ENCODE data around the gene SLC30A4. TPM values are rescaled to one million over a fixed set of nuclear protein-coding genes. Genes with fewer than 3 reads are reported as not detected.
"Not testable (repeated sequence)": the region's sequence is repeated elsewhere in the genome, so short reads cannot be mapped to it uniquely, and the experiment has no call there.

SLC30A4 gene
- total RNA-seq, 3 donors from 2014 or later (not counting 1 experiment from before 2014, with no cell fraction given), result 9.2 to 11.5 (median 9.5) TPM

DNA sequence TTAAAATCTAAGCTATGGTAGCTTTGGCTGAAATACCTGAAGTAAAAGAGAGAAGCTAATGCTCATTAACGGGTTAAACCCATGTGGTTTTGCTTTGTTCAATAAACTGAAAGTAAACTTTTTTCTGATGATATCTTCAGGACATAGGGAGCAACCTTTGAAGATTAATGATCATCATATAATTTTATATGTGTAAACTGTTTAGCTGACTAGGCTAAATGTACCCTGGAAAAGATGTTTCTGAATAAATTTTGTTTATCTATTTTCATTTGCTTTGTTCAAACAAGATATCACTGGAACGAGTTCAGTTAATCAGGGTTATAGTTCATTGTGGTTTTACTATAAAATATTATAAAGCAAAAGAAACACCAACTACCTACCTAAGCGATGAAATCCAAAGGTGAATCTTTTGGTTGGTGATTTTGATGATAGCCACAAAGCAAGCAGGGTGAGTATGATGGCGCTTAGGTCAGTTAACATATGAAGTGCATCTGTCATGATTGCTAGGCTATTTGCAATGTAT, 11.7 kb downstream of the SLC30A4 start:
- Histone ChIP-seq H3K4me1 (ENCODE audit: control insufficient read depth, insufficient read depth, low read length) (no peaks in the 10 kb centered on the region), H3K27ac (ENCODE audit: low read length) (no peak overlapping the region), H3K27me3 (ENCODE audit: control insufficient read depth, insufficient read depth, low read length) (no peaks in the 10 kb centered on the region), H3K36me3 (ENCODE audit: control insufficient read depth, insufficient read depth, low read length) (peaks cover 12% of the 10 kb centered on the region), H3K9me3 (ENCODE audit: control insufficient read depth, insufficient read depth, low read length) (no peaks in the 10 kb centered on the region), H3K4me3 (ENCODE audit: low read length) (no peak overlapping the region)
- TF ChIP-seq, protein P1, sequence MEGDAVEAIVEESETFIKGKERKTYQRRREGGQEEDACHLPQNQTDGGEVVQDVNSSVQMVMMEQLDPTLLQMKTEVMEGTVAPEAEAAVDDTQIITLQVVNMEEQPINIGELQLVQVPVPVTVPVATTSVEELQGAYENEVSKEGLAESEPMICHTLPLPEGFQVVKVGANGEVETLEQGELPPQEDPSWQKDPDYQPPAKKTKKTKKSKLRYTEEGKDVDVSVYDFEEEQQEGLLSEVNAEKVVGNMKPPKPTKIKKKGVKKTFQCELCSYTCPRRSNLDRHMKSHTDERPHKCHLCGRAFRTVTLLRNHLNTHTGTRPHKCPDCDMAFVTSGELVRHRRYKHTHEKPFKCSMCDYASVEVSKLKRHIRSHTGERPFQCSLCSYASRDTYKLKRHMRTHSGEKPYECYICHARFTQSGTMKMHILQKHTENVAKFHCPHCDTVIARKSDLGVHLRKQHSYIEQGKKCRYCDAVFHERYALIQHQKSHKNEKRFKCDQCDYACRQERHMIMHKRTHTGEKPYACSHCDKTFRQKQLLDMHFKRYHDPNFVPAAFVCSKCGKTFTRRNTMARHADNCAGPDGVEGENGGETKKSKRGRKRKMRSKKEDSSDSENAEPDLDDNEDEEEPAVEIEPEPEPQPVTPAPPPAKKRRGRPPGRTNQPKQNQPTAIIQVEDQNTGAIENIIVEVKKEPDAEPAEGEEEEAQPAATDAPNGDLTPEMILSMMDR (IDR thresholded peaks at IDR 0.05), result no peak
- intact Hi-C loops (cut with micrococcal nuclease), result no loop called here
- ATAC-seq (no peak), DNase-seq (no peak)
- no peak overlapping the region for H3K4me3 Mint-ChIP-seq
- H3K27me3 Mint-ChIP-seq (ENCODE audit: low read depth in 2 of 2), result no peaks in the 10 kb centered on the region
- H3K4me1 Mint-ChIP-seq, result no peaks in the 10 kb centered on the region
- no peak overlapping the region for H3K27ac Mint-ChIP-seq
- WGBS (ENCODE audit: insufficient coverage), result 86% methylated on average over 2 of the region's 4 CpGs
- peaks cover 6% of the 10 kb centered on the region for H3K36me3 Mint-ChIP-seq
- no peaks in the 10 kb centered on the region for H3K9me3 Mint-ChIP-seq

DNA sequence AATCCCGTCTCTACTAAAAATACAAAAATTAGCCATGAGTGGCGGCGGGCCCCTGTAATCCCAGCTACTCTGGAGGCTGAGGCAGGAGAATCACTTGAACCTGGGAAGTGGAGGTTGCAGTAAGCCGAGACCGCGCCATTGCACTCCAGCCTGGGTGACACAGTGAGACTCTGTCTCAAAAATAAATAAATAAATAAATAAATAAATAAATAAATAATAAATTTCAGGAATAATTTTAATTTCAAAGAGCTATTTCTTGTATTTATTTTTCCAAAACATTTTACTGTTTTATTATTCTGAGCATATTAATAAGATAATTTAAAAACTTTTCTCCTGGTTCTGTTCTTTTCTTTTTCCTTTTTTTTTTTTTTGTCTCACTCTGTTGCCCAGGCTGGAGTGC, 15.4 kb downstream of the SLC30A4 start:
- H3K27me3 ChIP-seq (ENCODE audit: control insufficient read depth, insufficient read depth, low read length); H3K36me3 Mint-ChIP-seq; H3K4me3 Mint-ChIP-seq; H3K4me1 ChIP-seq (ENCODE audit: control insufficient read depth, insufficient read depth, low read length); intact Hi-C loops (cut with micrococcal nuclease); H3K4me1 Mint-ChIP-seq; H3K9me3 ChIP-seq (ENCODE audit: control insufficient read depth, insufficient read depth, low read length); H3K9me3 Mint-ChIP-seq; H3K27ac Mint-ChIP-seq; DNase-seq; ATAC-seq; H3K27ac ChIP-seq (ENCODE audit: low read length); H3K27me3 Mint-ChIP-seq (ENCODE audit: low read depth in 2 of 2); H3K4me3 ChIP-seq (ENCODE audit: low read length): not testable (repeated sequence)
- peaks cover 12% of the 10 kb centered on the region for H3K36me3 ChIP-seq (ENCODE audit: control insufficient read depth, insufficient read depth, low read length)
- WGBS (ENCODE audit: insufficient coverage), result 100% methylated on average over 3 of the region's 6 CpGs

DNA sequence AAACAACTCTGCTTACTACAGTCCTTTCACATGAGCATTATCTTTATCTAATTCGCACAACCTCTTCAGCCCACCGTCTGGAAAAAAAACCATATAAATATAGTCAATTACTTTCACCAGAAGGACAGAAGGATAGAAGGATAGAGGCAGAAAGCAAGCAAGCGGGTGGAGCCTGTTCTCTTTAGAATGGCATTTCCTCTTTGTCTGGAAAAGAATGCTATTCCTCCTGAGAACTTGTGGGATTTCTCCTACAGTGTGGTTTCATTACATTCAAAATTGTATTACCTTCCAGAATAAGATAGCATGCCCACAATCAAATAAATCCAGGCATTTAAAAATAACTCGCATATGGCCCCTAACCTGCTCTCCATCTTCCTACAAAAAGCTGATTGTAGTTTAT, 23.1 kb downstream of the SLC30A4 start:
- ATAC-seq (no peak), DNase-seq (no peak)
- no peak overlapping the region for H3K27ac ChIP-seq (ENCODE audit: low read length)
- no peaks in the 10 kb centered on the region for H3K27me3 Mint-ChIP-seq (ENCODE audit: low read depth in 2 of 2)
- no peak overlapping the region for H3K4me3 Mint-ChIP-seq
- no peaks in the 10 kb centered on the region for H3K36me3 ChIP-seq (ENCODE audit: control insufficient read depth, insufficient read depth, low read length)
- no peaks in the 10 kb centered on the region for H3K9me3 ChIP-seq (ENCODE audit: control insufficient read depth, insufficient read depth, low read length)
- H3K27ac Mint-ChIP-seq, result no peak overlapping the region
- TF ChIP-seq, protein P1 (IDR thresholded peaks at IDR 0.05), result no peak
- H3K4me1 Mint-ChIP-seq, result no peaks in the 10 kb centered on the region
- H3K4me3 ChIP-seq (ENCODE audit: low read length), result no peak overlapping the region
- H3K27me3 ChIP-seq (ENCODE audit: control insufficient read depth, insufficient read depth, low read length), result no peaks in the 10 kb centered on the region
- intact Hi-C loops (cut with micrococcal nuclease), result no loop called here
- WGBS (ENCODE audit: insufficient coverage), result 94% methylated on average over 3 of the region's 4 CpGs
- no peaks in the 10 kb centered on the region for H3K36me3 Mint-ChIP-seq
- H3K9me3 Mint-ChIP-seq, result no peaks in the 10 kb centered on the region
- H3K4me1 ChIP-seq (ENCODE audit: control insufficient read depth, insufficient read depth, low read length), result no peaks in the 10 kb centered on the region

DNA sequence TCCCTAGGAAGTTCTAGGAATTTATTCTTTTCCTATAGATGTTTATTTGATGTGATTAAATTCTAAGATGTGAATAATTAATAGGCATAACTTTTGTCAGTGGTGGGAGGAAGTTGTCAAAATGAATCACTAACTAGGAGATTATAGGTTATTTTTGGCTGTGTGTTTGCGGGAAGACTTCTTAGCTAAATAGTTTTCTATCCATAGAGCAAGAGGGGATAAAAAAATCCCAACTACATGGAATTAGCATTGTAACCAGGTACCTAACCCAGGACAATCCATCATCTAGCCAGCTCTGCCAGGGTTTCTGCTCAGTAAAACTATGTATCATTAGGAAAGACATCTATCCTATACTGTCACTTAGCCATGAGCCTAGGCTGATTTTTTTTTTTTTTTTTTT, 23.9 kb downstream of the SLC30A4 start:
- Mint-ChIP-seq H3K4me1 (no peaks in the 10 kb centered on the region), H3K27me3 (ENCODE audit: low read depth in 2 of 2) (no peaks in the 10 kb centered on the region), H3K27ac (no peak overlapping the region), H3K4me3 (no peak overlapping the region), H3K36me3 (no peaks in the 10 kb centered on the region), H3K9me3 (no peaks in the 10 kb centered on the region)
- Histone ChIP-seq H3K27ac (ENCODE audit: low read length) (no peak overlapping the region), H3K36me3 (ENCODE audit: control insufficient read depth, insufficient read depth, low read length) (no peaks in the 10 kb centered on the region), H3K4me1 (ENCODE audit: control insufficient read depth, insufficient read depth, low read length) (no peaks in the 10 kb centered on the region), H3K9me3 (ENCODE audit: control insufficient read depth, insufficient read depth, low read length) (no peaks in the 10 kb centered on the region), H3K4me3 (ENCODE audit: low read length) (no peak overlapping the region), H3K27me3 (ENCODE audit: control insufficient read depth, insufficient read depth, low read length) (no peaks in the 10 kb centered on the region)
- ATAC-seq (no peak), DNase-seq (no peak)
- intact Hi-C loops (cut with micrococcal nuclease), result no loop called here
- TF ChIP-seq, protein P1 (IDR thresholded peaks at IDR 0.05), result no peak
- 100% methylated on average over 1 of the region's 1 CpG for WGBS (ENCODE audit: insufficient coverage)
